GM23338 (cell line): ENCODE data around the gene GCG. TPM values are rescaled to one million over a fixed set of nuclear protein-coding genes. Genes with fewer than 3 reads are reported as not detected.

Source experiments
- ATAC-seq: fragments of 200-7000 bp; cut with Tn5 transposase; 3 replicates; pipeline ENCODE4 v1.9.1; 2020
- DNase-seq: peaks from one replicate; pipeline ENCODE4 v3.0.0-alpha.2; 2015; ENCODE audit warnings: low spot score
- H2AFZ ChIP-seq: fragments of 200-600 bp; sonication (generic); 2 replicates; pipeline ENCODE4 v1.8.0; 2016; ENCODE audit warnings: antibody characterized with exemption, mild to moderate bottlenecking, moderate library complexity
- H3F3A ChIP-seq: fragments of 200-600 bp; sonication (generic); replicated peaks from 2 replicates; pipeline ENCODE4 v1.8.0; 2017; ENCODE audit warnings: antibody characterized with exemption, mixed run types, low read depth
- H3K27ac ChIP-seq: fragments of 200-600 bp; sonication (generic); 2 replicates; pipeline ENCODE4 v1.6.1; 2016; ENCODE audit warnings: low read depth
- H3K27me3 ChIP-seq: fragments of 200-600 bp; sonication (generic); 2 replicates; pipeline ENCODE4 v1.8.0; 2016; ENCODE audit warnings: mild to moderate bottlenecking, mixed run types, moderate library complexity; ENCODE audit not compliant: insufficient read depth
- H3K36me3 ChIP-seq: fragments of 200-600 bp; sonication (generic); 2 replicates; pipeline ENCODE4 v1.8.0; 2016; ENCODE audit warnings: mild to moderate bottlenecking; ENCODE audit not compliant: insufficient read depth
- H3K4me1 ChIP-seq: fragments of 200-600 bp; sonication (generic); 2 replicates; pipeline ENCODE4 v1.8.0; 2016; ENCODE audit warnings: mild to moderate bottlenecking, moderate library complexity; ENCODE audit not compliant: insufficient read depth
- H3K4me2 ChIP-seq: fragments of 200-600 bp; sonication (generic); 2 replicates; pipeline ENCODE4 v1.7.1; 2017; ENCODE audit warnings: mixed run types
- H3K4me3 ChIP-seq: fragments of 200-600 bp; sonication (generic); 2 replicates; pipeline ENCODE4 v1.6.1; 2016; ENCODE audit warnings: mixed run types
- H3K79me2 ChIP-seq: fragments of 200-600 bp; sonication (generic); replicated peaks from 2 replicates; pipeline ENCODE4 v1.8.0; 2017; ENCODE audit warnings: mild to moderate bottlenecking; ENCODE audit not compliant: insufficient read depth
- H3K9me2 ChIP-seq: fragments of 200-600 bp; sonication (generic); 2 replicates; pipeline ENCODE4 v1.8.0; 2017; ENCODE audit not compliant: insufficient read depth
- H4K20me1 ChIP-seq: fragments of 200-600 bp; sonication (generic); replicated peaks from 2 replicates; pipeline ENCODE4 v1.8.0; 2017; ENCODE audit warnings: mild to moderate bottlenecking; ENCODE audit not compliant: insufficient read depth
- H3K27ac Mint-ChIP-seq: 2 replicates; pipeline ENCODE4 v1.8.0; 2020; ENCODE audit warnings: inconsistent platforms, mild to moderate bottlenecking, moderate library complexity, mixed read lengths
- H3K27me3 Mint-ChIP-seq: 3 replicates; pipeline ENCODE4 v1.8.0; 2022; ENCODE audit warnings: low read depth, mild to moderate bottlenecking, moderate library complexity, mixed read lengths, inconsistent platforms; ENCODE audit not compliant: insufficient read depth, poor library complexity
- H3K36me3 Mint-ChIP-seq: 3 replicates; pipeline ENCODE4 v1.8.0; 2021; ENCODE audit warnings: low read depth, mild to moderate bottlenecking, inconsistent platforms, moderate library complexity, mixed read lengths
- H3K4me1 Mint-ChIP-seq: 3 replicates; pipeline ENCODE4 v1.8.0; 2020; ENCODE audit warnings: mild to moderate bottlenecking, inconsistent platforms, mixed read lengths
- H3K4me3 Mint-ChIP-seq: 3 replicates; pipeline ENCODE4 v1.8.0; 2021; ENCODE audit warnings: moderate library complexity, mild to moderate bottlenecking, inconsistent platforms, mixed read lengths
- H3K9me3 Mint-ChIP-seq: 3 replicates; pipeline ENCODE4 v1.8.0; 2020; ENCODE audit warnings: moderate library complexity, mild to moderate bottlenecking, inconsistent platforms, mixed read lengths
- CTCF ChIP-seq, 2 experiments: fragments of 200-600 bp in 1 of 2; sonication (generic) in 1 of 2; conservative IDR thresholded peaks; 2 replicates each; pipeline versions ENCODE4 v1.5.1 to v1.6.1; 2016 to 2017; ENCODE audit warnings: antibody characterized with exemption in 2 of 2, low read depth in 2 of 2, mild to moderate bottlenecking in 2 of 2, moderate library complexity in 1 of 2
- EZH2 ChIP-seq: fragments of 200-600 bp; sonication (generic); IDR thresholded peaks from one replicate; pipeline ENCODE4 v1.8.0; 2017; ENCODE audit warnings: antibody characterized with exemption, mild to moderate bottlenecking, low read depth; ENCODE audit not compliant: unreplicated experiment
- EZH2phosphoT487 ChIP-seq: fragments of 200-600 bp; sonication (generic); IDR thresholded peaks from one replicate; pipeline ENCODE4 v1.8.1; 2018; ENCODE audit warnings: antibody characterized with exemption; ENCODE audit not compliant: unreplicated experiment
- NANOG ChIP-seq: IDR thresholded peaks from 2 replicates; pipeline ENCODE4 v1.6.1; 2016; ENCODE audit warnings: antibody characterized with exemption, borderline replicate concordance
- STAT1 ChIP-seq: IDR thresholded peaks from one replicate; pipeline ENCODE4 v1.6.1; 2016; ENCODE audit warnings: antibody characterized with exemption; ENCODE audit not compliant: unreplicated experiment
- ZNF462 ChIP-seq: fragments of 250-450 bp; sonication (Bioruptor Pico); IDR thresholded peaks from 2 replicates; pipeline ENCODE4 v1.5.0; 2020; ENCODE audit warnings: mild to moderate bottlenecking, moderate library complexity
- polyA plus RNA-seq: library from polyadenylated mRNA; unstranded; fragments of >200 nt; fragmentation: Nextera tagmentation; extraction: Ambion mirVana; gene quantifications from 2 replicates; pipeline ENCODE4 v1.2.1, GENCODE V29; 2016
- total RNA-seq: library from RNA; depleted of rRNA; stranded (reverse); fragments of >200 nt; shearing (Covaris generic); gene quantifications from 2 replicates; pipeline ENCODE4 v1.2.3, GENCODE V29; 2014
- TF ChIP-seq, protein P1 (sequence below): IDR thresholded peaks from 2 replicates; pipeline ENCODE4 v1.6.1; 2016; ENCODE audit warnings: antibody characterized with exemption

The GCG gene
- total and polyA plus RNA-seq, 2 experiments from 2014 or later: not detected

- Mint-ChIP-seq H3K4me3 (no peak overlapping the region), H3K36me3 (no peaks in the 10 kb centered on the region), H3K27ac (no peak overlapping the region), H3K4me1 (peaks cover 9% of the 10 kb centered on the region; the same call in 2 of the 3 replicates), H3K27me3 (no peaks in the 10 kb centered on the region), H3K9me3 (no peaks in the 10 kb centered on the region)
- peaks cover 10% of the 10 kb centered on the region for H3K4me1 ChIP-seq
- H3K27ac ChIP-seq: no peak overlapping the region
- 0 out of 2 replicates have a peak, but pooled peaks cover 4% of the 10 kb centered on the region for H3K9me2 ChIP-seq
- no peak overlapping the region for H3K4me2 ChIP-seq
- no peak for TF ChIP-seq EZH2
- TF ChIP-seq NANOG: no peak
- TF ChIP-seq STAT1: no peak
- TF ChIP-seq EZH2phosphoT487: no peak
- no peak for TF ChIP-seq ZNF462
- TF ChIP-seq, protein P1, sequence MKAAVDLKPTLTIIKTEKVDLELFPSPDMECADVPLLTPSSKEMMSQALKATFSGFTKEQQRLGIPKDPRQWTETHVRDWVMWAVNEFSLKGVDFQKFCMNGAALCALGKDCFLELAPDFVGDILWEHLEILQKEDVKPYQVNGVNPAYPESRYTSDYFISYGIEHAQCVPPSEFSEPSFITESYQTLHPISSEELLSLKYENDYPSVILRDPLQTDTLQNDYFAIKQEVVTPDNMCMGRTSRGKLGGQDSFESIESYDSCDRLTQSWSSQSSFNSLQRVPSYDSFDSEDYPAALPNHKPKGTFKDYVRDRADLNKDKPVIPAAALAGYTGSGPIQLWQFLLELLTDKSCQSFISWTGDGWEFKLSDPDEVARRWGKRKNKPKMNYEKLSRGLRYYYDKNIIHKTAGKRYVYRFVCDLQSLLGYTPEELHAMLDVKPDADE: no peak
- no peak for TF ChIP-seq CTCF (conservative IDR thresholded peaks at IDR 0.05; ENCODE audit: low read depth in 2 of 2)
- no peak overlapping the region for H2AFZ ChIP-seq
- H4K20me1 ChIP-seq: no peaks in the 10 kb centered on the region
- no peaks in the 10 kb centered on the region for H3K36me3 ChIP-seq
- H3K27me3 ChIP-seq: no peaks in the 10 kb centered on the region
- no peak for DNase-seq
- H3K79me2 ChIP-seq: no peaks in the 10 kb centered on the region
- no peaks in the 10 kb centered on the region for H3F3A ChIP-seq
- ATAC-seq: no peak
- H3K4me3 ChIP-seq: no peak overlapping the region
Observed at GRCh38 chr2:162166745-162167144, 14.7 kb upstream of the GCG start.
